Stromal cell of bone marrow (primary cell): Measurements from ENCODE around the gene ADORA2A.

ENCODE experiments used
- DNase-seq: peaks from one replicate; pipeline ENCODE4 v3.0.0-alpha.2; 2012; ENCODE audit warnings: low read depth

ADORA2A gene

DNA sequence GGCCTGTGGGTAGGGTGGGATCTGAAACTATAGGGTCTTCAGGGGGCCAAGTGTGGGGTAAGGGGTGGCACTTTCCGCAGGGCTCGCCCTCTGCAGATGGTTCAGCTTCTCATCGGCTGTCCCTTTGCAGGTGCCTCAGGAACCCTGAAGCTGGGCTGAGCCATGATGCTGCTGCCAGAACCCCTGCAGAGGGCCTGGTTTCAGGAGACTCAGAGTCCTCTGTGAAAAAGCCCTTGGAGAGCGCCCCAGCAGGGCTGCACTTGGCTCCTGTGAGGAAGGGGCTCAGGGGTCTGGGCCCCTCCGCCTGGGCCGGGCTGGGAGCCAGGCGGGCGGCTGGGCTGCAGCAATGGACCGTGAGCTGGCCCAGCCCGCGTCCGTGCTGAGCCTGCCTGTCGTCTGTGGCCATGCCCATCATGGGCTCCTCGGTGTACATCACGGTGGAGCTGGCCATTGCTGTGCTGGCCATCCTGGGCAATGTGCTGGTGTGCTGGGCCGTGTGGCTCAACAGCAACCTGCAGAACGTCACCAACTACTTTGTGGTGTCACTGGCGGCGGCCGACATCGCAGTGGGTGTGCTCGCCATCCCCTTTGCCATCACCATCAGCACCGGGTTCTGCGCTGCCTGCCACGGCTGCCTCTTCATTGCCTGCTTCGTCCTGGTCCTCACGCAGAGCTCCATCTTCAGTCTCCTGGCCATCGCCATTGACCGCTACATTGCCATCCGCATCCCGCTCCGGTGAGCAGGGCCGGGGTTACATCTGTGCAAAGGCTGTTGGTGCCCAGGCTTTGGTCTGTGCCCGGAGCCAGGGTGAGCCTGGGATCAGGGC, 5.8 kb downstream of the ADORA2A start:
- no peak for DNase-seq

GRCh38 chr22:24433828-24434470, 6.5 kb downstream of the ADORA2A start:
- DNase-seq = peak; percentile 35

DNA sequence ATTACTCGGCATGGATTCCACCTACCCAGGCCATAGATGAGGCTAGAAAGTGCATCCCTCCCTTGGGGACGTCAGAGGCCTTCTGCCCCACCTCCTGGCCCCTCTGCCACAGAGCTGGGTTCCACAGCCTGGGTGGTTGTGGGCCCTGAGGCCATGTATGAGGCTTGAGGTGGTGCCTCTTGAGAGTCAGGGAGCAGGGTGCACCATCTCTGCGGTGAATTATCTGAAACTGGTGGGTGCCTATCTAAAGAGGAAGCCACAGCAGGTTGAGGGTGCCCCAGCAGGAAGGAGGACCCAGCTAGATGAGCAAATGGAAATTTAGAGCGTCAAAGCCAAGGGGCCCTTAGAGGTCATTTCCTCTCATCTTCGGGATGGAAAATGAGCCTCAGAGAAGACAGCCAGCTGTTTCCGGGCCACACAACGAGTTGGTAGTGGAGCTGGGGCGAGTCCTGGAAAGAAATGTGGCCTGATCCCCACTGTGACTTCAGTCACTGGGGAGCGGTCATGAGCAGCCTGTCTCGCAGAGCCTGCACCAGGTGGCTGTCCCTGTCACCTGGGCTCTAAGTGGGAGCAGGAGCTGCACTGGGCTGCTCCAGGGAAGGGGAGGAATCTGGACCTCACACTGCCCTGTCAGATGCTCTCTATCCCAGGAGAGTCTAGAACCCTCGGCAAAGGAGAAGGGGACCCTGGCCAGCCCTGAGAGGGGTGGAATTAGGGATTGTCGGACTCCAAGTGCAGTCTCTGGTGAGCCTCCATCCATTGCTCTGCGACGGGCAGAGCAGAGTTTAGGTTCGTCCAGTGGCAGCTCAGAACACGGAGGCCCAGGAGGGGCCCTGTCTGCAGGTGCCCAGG, 7.3 kb downstream of the ADORA2A start:
- peak; percentile 20 for DNase-seq

DNA sequence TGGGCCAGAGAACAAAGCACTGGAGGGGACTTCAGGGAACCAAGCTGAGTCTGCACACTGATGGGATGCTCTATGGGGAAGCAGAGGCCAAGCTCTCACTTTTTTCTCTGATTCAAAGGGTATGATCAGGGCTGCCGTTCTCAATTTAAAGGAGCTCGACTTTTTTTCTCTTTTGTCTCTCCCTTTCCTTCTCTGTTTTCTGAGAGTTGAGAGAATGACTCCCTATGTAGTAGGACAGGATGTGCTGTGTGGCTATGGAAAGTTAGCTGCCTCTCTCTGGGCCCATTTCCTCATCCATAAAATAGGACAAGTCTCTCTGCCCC, 7.9 kb downstream of the ADORA2A start:
- DNase-seq = no peak

DNA sequence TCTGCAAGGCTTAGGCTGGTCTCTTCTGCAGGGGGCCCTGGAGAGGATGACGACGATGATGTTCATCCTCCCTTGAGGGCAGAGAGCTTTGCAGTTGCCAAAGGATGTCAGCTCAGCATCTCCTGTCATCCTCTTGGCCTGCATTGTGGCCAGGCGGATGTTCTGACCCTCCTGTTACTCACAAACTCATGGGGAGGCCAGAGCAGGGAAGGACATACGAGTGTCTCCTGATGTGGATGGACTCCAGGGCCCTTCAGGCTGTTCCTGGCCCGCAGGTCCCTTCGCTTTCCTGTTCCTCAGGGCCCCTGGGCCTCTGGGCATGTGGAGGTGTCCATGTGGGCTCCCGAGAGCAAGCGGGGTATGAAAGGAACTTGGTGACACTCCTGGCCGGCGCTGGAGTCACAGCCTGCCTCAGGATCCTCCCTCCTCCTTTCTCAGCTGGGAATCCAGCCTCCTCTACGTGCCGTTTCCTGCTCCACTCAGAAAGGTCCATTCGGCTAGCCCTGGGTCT, 8.5 kb downstream of the ADORA2A start:
- DNase-seq = peak; percentile 59

DNA sequence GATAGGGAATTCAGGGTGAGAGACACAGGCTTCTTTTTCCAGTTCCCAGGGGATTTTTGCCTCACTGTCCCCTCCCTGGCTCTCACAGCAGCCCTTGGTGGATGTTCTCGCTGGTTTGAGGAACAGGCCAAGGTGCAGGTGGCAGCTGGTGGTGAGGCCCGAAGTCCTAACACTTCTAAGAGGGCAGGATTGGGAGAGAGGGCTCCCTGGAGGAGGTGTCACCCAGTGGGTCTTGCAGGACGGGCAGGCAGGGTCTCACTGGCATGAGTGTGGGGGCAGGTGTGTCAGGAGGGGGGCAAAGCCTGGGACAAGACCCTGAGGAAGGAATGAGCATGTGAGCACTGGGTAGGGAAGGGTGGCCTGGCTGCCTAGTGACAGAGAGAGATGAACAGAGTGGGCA, 9.2 kb downstream of the ADORA2A start:
- no peak for DNase-seq

GRCh38 chr22:24437091-24437490, 9.7 kb downstream of the ADORA2A start:
- DNase-seq = no peak

- no peak for DNase-seq
Measured at GRCh38 chr22:24437741-24438328, 10.4 kb downstream of the ADORA2A start.

- DNase-seq = no peak
Measured at GRCh38 chr22:24440270-24440717, 12.9 kb downstream of the ADORA2A start.

- no peak for DNase-seq
Measured at GRCh38 chr22:24440718-24441405, 13.5 kb downstream of the ADORA2A start.

- DNase-seq = no peak
Measured at GRCh38 chr22:24441406-24442351, 14.3 kb downstream of the ADORA2A start.

DNA sequence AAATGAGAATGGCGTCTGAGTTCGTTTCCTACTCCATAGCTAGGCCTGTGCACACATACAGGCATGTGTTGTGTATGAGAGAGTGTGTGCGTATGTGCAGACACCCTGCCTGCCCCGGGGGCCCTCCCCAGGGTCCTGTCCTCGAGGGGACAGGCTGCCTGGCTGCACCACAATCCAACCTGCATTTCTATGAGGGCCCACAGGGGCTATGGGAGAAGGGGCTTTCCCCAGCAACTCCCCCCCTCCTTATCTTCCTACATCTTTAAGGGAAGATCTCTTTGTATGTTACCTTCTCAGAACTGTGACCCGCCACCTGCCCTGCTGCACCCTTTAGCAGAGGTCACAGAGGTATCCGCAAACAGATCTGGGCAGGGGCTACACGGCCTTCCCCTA, 14.9 kb downstream of the ADORA2A start:
- no peak for DNase-seq

DNA sequence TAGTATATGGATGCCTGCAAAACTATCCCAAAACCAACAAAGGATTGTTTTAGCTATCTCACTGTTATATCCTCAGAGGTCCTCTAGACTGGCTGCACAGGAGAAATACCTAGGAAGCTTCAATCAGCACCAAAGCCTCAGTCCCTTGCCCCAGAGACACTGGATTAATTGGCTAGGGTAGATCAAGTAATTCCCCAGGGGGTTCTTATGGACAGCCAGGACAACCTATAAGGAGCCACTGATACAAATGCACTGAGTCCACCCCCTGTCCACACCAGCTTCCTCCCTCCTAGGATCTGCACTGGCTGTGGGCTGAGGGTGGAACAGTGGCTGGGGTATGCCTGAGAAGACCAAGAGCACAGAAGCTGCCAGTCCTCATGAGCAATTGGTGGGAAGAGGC, 16.3 kb downstream of the ADORA2A start:
- no peak for DNase-seq

- no peak for DNase-seq
Measured at GRCh38 chr22:24444251-24444650, 16.9 kb downstream of the ADORA2A start.

DNA sequence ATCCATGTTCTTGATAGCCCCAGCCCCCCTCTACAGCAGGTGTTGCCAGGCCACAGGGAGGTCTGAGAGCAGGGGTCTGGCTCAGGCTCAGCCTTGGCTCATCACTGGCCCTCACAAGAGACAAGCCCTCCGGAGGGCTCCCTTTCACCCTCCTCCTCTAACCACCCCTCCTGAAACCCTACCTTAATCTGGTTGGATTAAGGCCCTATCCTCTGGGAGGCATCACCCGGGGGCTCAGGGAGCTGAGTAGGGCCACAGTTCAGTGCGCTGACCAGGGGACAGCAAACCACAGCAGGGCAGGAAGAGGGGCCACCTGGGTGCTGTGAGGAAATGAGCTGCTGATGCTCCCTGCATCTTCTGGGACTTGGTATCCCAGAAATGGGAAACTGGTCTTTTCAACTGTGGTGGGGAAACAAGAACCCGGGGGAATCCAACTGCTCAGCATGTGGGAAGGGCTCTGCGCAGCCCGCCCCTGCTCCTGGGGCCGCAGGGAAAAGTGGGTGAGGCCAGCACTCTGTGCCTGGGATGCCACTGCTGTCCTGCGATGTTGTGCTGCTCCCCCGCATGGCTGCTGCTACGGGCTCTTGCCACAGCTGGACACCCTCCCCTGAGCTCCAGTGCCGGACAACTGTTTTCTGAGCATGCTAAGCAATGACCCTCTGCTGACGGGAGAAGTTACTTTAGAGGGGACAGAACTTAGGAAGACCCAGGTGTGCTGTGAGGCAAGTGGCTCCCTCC, 17.5 kb downstream of the ADORA2A start:
- no peak for DNase-seq

GRCh38 chr22:24445481-24446259, 18.3 kb downstream of the ADORA2A start:
- no peak for DNase-seq

GRCh38 chr22:24446260-24446611, 18.8 kb downstream of the ADORA2A start:
- DNase-seq = no peak

DNA sequence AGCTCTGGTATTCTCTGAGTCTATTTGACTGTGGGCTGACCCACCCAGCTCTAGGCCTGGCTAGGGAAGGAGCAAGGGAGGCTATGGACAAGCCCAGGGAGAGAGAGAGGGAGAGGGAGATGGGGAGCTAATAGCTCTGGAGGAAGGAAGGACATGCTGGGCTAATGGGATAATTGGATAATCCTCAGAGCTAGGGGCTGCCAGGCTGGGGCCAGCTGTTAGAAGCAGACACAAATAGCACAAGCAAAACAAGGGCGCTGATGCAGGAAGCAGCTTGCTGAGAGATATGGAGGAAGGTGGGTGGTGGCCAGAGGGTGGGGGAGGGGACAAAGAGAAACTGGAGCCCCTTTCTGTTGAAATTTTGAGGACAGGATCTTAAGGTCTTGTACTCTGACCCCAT, 23.2 kb downstream of the ADORA2A start:
- no peak for DNase-seq

DNA sequence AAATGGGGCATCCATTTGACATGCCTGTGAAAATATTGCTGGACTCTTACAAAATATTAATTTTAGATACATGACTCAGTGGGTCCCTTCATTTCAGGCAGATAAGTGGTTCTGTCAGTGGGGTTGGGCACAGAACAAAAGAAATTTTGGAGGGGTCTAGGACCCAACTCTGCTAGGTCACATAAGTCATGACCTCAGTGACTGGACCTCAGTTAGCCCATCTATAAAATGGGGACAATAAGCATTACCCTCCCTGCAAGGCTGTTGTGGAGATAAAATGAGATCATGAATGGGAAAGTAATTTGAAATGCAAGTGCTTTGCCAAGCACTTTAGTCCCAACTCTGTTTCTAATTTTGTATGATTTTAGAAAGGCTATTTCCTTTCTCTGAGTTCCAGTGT, 23.8 kb downstream of the ADORA2A start:
- DNase-seq = no peak
